ENCODE results near the gene PIGU.

- TF ChIP-seq USF2 (CRISPR knock-in tag; IDR thresholded peaks at IDR 0.05) (no peak), HDAC6 (IDR thresholded peaks at IDR 0.05; ENCODE audit: low read depth, low read length) (no peak), GATA2 (CRISPR knock-in tag; IDR thresholded peaks at IDR 0.05) (no peak), ZNF592 (IDR thresholded peaks at IDR 0.05) (no peak), MXI1 (IDR thresholded peaks at IDR 0.05; ENCODE audit: low read depth, low read length) (no peak), CTCF (IDR thresholded peaks at IDR 0.05 in 2 of 3, conservative IDR thresholded peaks at IDR 0.05 in 1 of 3; ENCODE audit: insufficient read depth in 2 of 3, low read depth in 1 of 3, low read length in 3 of 3) (no peak), KLF13 (tag; IDR thresholded peaks at IDR 0.05; ENCODE audit: borderline replicate concordance, low read depth) (no peak), ILK (tag; IDR thresholded peaks at IDR 0.05; ENCODE audit: borderline replicate concordance, low read depth) (no peak), THAP7 (CRISPR knock-in tag; IDR thresholded peaks at IDR 0.05) (no peak), ATF4 (CRISPR knock-in tag; IDR thresholded peaks at IDR 0.05) (no peak)
Measured at GRCh38 chr20:34651200-34651599, 25.7 kb downstream of the PIGU start.

All from K562 (cell line).